IMR-90 (cell line): Measurements from ENCODE around the gene CLASRP. TPM values are rescaled to one million over a fixed set of nuclear protein-coding genes. Genes with fewer than 3 reads are reported as not detected.
A peak's percentile ranks its signal among the peaks of the same experiment; 100 is the strongest.

Experiments used
- ATAC-seq: fragments of 200-7000 bp; cut with Tn5 transposase; 2 replicates; pipeline ENCODE4 v1.9.1; 2020; ENCODE audit warnings: low read depth, mild to moderate bottlenecking, moderate library complexity
- BruUV-seq: library from RNA; stranded (reverse); fragments of 400-500 nt; replicated peaks from 2 replicates; lab custom pipeline; 2021; lab: Mats Ljungman, UMichigan
- CTCF ChIA-PET: fragments of 300-600 bp; formaldehyde crosslinking; extraction: SDS; loops from one replicate; lab custom pipeline; 2021; ENCODE audit warnings: antibody characterized with exemption; lab: Yijun Ruan, JAX
- POLR2A ChIA-PET: fragments of 300-600 bp; sonication (Branson Sonifier 250); formaldehyde crosslinking; loops from one replicate; lab custom pipeline; 2022; ENCODE audit warnings: antibody characterized with exemption; ENCODE audit not compliant: unreplicated experiment; lab: Charles Lee
- DNase-seq: peaks from one replicate; pipeline ENCODE4 v3.0.0; 2013
- H2AFZ ChIP-seq: replicated peaks from 2 replicates; pipeline ENCODE3; 2013; ENCODE audit warnings: low read length, mild to moderate bottlenecking; ENCODE audit not compliant: poor library complexity
- H2AK5ac ChIP-seq: 2 replicates; pipeline ENCODE4 v1.6.1; 2013; ENCODE audit warnings: low read depth, low read length, inconsistent platforms
- H2AK9ac ChIP-seq: replicated peaks from 2 replicates; pipeline ENCODE3; 2013; ENCODE audit warnings: mild to moderate bottlenecking, low read depth, low read length, moderate library complexity; ENCODE audit not compliant: poor library complexity
- H2BK120ac ChIP-seq: 2 replicates; pipeline ENCODE4 v1.6.1; 2013; ENCODE audit warnings: low read depth, low read length, inconsistent platforms
- H2BK15ac ChIP-seq: 3 replicates; pipeline ENCODE4 v1.6.1; 2013; ENCODE audit warnings: low read depth, low read length, inconsistent platforms
- H2BK20ac ChIP-seq: 2 replicates; pipeline ENCODE4 v1.6.1; 2013; ENCODE audit warnings: low read depth, mild to moderate bottlenecking, inconsistent platforms, low read length, moderate library complexity
- H2BK5ac ChIP-seq: 2 replicates; pipeline ENCODE4 v1.6.1; 2013; ENCODE audit warnings: mild to moderate bottlenecking, low read depth, low read length, inconsistent platforms; ENCODE audit not compliant: poor library complexity, severe bottlenecking
- H3K14ac ChIP-seq: replicated peaks from 2 replicates; pipeline ENCODE4 v1.6.1; 2013; ENCODE audit warnings: low read depth, low read length, inconsistent platforms
- H3K18ac ChIP-seq: 2 replicates; pipeline ENCODE4 v1.6.1; 2013; ENCODE audit warnings: low read depth, low read length, control low read depth
- H3K23ac ChIP-seq: 2 replicates; pipeline ENCODE4 v1.6.1; 2013; ENCODE audit warnings: low read depth, low read length, inconsistent platforms
- H3K27ac ChIP-seq: 2 replicates; pipeline ENCODE4 v1.5.1; 2013; ENCODE audit warnings: mild to moderate bottlenecking, control low read depth, low read length; ENCODE audit not compliant: insufficient read depth
- H3K27me3 ChIP-seq: 2 replicates; pipeline ENCODE4 v1.6.1; 2013; ENCODE audit warnings: low read length; ENCODE audit not compliant: control insufficient read depth, insufficient read depth
- H3K36me3 ChIP-seq: 2 replicates; pipeline ENCODE4 v1.6.1; 2013; ENCODE audit warnings: low read length, mixed read lengths; ENCODE audit not compliant: control insufficient read depth, insufficient read depth
- H3K4ac ChIP-seq: 2 replicates; pipeline ENCODE4 v1.6.1; 2013; ENCODE audit warnings: low read depth, low read length, inconsistent platforms
- H3K4me1 ChIP-seq: 2 replicates; pipeline ENCODE4 v1.6.1; 2013; ENCODE audit warnings: low read length, mixed read lengths; ENCODE audit not compliant: control insufficient read depth, insufficient read depth
- H3K4me2 ChIP-seq: 2 replicates; pipeline ENCODE4 v1.6.1; 2013; ENCODE audit warnings: low read depth, mild to moderate bottlenecking, control low read depth, low read length, moderate library complexity
- H3K4me3 ChIP-seq: 2 replicates; pipeline ENCODE4 v1.5.1; 2013; ENCODE audit warnings: low read depth, mild to moderate bottlenecking, control low read depth, low read length, moderate library complexity; ENCODE audit not compliant: insufficient read depth
- H3K56ac ChIP-seq: 2 replicates; pipeline ENCODE4 v1.6.1; 2013; ENCODE audit warnings: low read length, inconsistent platforms; ENCODE audit not compliant: insufficient read depth; ENCODE audit errors: extremely low read depth
- H3K79me1 ChIP-seq, 2 experiments: 2 replicates each; pipeline ENCODE4 v1.6.1; 2013; ENCODE audit warnings: low read length in 2 of 2, inconsistent platforms in 1 of 2, low read depth in 1 of 2
- H3K9ac ChIP-seq: 2 replicates; pipeline ENCODE4 v1.6.1; 2013; ENCODE audit warnings: low read depth, low read length, control low read depth
- H3K9me1 ChIP-seq: 2 replicates; pipeline ENCODE4 v1.6.1; 2013; ENCODE audit warnings: low read length, inconsistent platforms; ENCODE audit not compliant: insufficient read depth
- H3K9me3 ChIP-seq: 2 replicates; pipeline ENCODE4 v1.6.1; 2013; ENCODE audit warnings: low read length; ENCODE audit not compliant: control insufficient read depth, insufficient read depth
- H4K20me1 ChIP-seq: 2 replicates; pipeline ENCODE4 v1.6.1; 2013; ENCODE audit warnings: low read length, inconsistent platforms; ENCODE audit not compliant: insufficient read depth
- H4K5ac ChIP-seq: 2 replicates; pipeline ENCODE4 v1.6.1; 2013; ENCODE audit warnings: mild to moderate bottlenecking, low read depth, low read length, control low read depth
- H4K8ac ChIP-seq, 2 experiments: 2 replicates each; pipeline ENCODE4 v1.6.1; 2013; ENCODE audit warnings: low read depth in 2 of 2, low read length in 2 of 2, control low read depth in 1 of 2, inconsistent platforms in 1 of 2
- H4K91ac ChIP-seq: 2 replicates; pipeline ENCODE4 v1.6.1; 2013; ENCODE audit warnings: low read depth, low read length, inconsistent platforms; ENCODE audit not compliant: insufficient read depth
- RFX5 ChIP-seq: IDR thresholded peaks from 2 replicates; pipeline ENCODE4 v1.8.0; 2012; ENCODE audit warnings: low read depth, mild to moderate bottlenecking, low read length, moderate library complexity
- WGBS, 2 experiments: methylation state at CpG; one replicate each; pipeline versions ENCODE4 v1.1.5 to v1.1.7; 2013; ENCODE audit warnings: missing lambda C conversion rate in 2 of 2; ENCODE audit not compliant: insufficient read length in 1 of 2; ENCODE audit errors: extremely low coverage in 2 of 2; 5-methylcytosine and 5-hydroxymethylcytosine counted together
- dilution Hi-C: fragments of 300-500 bp; cut with HindIII; formaldehyde crosslinking; loops from one replicate; pipeline ENCODE4 v1.14.3; 2018; ENCODE audit warnings: low sequenced_read_pairs; ENCODE audit not compliant: unreplicated experiment
- in situ Hi-C: fragments of 300-500 bp; cut with MboI; formaldehyde crosslinking; loops from 3 replicates; pipeline ENCODE4 v1.14.3; 2019; ENCODE audit warnings: low sequenced_read_pairs, inconsistent platforms, mixed read lengths
- intact Hi-C: fragments of 100-400 bp; cut with micrococcal nuclease; formaldehyde crosslinking; loops from 2 replicates; pipeline ENCODE4 v1.10.0; 2022
- polyA plus RNA-seq, 3 experiments: library from polyadenylated mRNA; depleted of rRNA; stranded (reverse); fragments of >200 nt; gene quantifications; 2 replicates each; pipeline ENCODE4 v1.2.3, GENCODE V29; 2012; ENCODE audit warnings: low replicate concordance in 1 of 3
- total RNA-seq: library from RNA; depleted of rRNA; stranded (reverse); fragments of >200 nt; gene quantifications from 2 replicates; pipeline ENCODE4 v1.2.3, GENCODE V29; 2012
- TF ChIP-seq, protein P1 (sequence below): conservative IDR thresholded peaks from 2 replicates; pipeline ENCODE4 v1.5.1; 2012; ENCODE audit warnings: mild to moderate bottlenecking, low read depth, low read length, improper control_type of control experiment

Gene CLASRP
- total and polyA plus RNA-seq, 2 of the 4 experiments (the other 2 are of a cell fraction) = 19.9 to 31.7 TPM

DNA sequence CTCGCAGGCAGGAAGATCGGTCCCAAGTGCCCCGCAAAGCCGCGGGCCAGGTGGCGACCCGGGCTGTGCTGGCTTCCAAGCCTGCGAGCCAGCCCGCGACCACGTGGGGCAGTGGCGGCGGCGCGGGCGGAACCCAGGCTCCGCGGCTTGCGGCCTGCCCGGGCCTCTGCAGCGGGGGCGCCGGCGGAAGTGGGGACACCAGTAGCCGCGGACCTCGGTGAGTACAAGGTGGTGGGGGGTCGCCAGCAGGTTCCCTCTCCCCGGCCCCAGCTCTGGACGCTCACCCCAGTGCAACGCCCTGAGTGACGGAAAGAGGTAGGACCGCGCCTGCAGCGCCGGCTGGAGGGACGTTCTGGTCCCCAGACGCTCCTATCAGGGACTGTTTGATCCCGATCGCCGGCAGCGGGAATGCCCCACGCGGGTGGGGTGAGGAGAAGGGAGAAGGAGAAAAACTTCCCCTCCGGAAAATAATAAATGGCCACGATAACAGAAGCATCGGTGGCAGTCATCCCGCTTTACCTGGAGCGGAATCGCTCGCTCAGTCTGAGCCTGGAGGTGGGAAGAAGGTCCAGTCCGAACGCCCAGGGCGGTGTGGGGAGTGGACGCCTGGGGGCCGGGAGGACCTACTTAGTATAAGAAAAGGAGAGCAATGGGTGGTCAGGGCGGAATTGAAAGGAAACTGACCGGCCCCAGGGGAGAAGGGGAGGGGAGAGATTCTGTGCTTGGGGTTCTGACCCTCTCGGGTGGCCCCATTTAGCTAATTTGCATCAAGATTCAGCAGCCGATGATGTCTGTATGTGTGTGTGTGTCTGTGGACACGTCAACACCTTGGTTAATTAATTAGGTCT lies 40.4 kb downstream of the CLASRP start, which contains the start of gene GEMIN7 (continued):
- TF ChIP-seq, protein P1, sequence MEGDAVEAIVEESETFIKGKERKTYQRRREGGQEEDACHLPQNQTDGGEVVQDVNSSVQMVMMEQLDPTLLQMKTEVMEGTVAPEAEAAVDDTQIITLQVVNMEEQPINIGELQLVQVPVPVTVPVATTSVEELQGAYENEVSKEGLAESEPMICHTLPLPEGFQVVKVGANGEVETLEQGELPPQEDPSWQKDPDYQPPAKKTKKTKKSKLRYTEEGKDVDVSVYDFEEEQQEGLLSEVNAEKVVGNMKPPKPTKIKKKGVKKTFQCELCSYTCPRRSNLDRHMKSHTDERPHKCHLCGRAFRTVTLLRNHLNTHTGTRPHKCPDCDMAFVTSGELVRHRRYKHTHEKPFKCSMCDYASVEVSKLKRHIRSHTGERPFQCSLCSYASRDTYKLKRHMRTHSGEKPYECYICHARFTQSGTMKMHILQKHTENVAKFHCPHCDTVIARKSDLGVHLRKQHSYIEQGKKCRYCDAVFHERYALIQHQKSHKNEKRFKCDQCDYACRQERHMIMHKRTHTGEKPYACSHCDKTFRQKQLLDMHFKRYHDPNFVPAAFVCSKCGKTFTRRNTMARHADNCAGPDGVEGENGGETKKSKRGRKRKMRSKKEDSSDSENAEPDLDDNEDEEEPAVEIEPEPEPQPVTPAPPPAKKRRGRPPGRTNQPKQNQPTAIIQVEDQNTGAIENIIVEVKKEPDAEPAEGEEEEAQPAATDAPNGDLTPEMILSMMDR = peak; percentile 26; the same call in 1 of the 2 replicates

- no peak overlapping the region for H2BK120ac ChIP-seq
- H3K9ac ChIP-seq = peak overlapping the region; percentile 95
- H3K56ac ChIP-seq = peak overlapping the region; percentile 58; the same call in 1 of the 2 replicates
- no peaks in the 10 kb centered on the region for H3K9me3 ChIP-seq
- H4K91ac ChIP-seq = no peak overlapping the region
- peaks cover 15% of the 10 kb centered on the region for H3K9me1 ChIP-seq
- H2AFZ ChIP-seq = peak overlapping the region; percentile 100
- dilution Hi-C loops = no loop called here
- DNase-seq (no peak), ATAC-seq (no peak)
- peak overlapping the region; percentile 92; the same call in 1 of the 2 replicates for H3K23ac ChIP-seq
- H2BK20ac ChIP-seq = no peak overlapping the region
- in situ Hi-C loops = no loop called here
- intact Hi-C loops = no loop called here
- peaks cover 5% of the 10 kb centered on the region; the same call in 1 of the 2 replicates for H3K4me1 ChIP-seq
- H3K27me3 ChIP-seq = no peaks in the 10 kb centered on the region
- H4K5ac ChIP-seq = 0 out of 2 replicates have a peak overlapping the region, but pooled peaks have one; percentile 4
- BruUV-seq = no TSS peak
- H3K36me3 ChIP-seq = peaks cover 8% of the 10 kb centered on the region
- H3K27ac ChIP-seq = peak overlapping the region; percentile 93
- no peak overlapping the region for H2BK15ac ChIP-seq
- H3K4ac ChIP-seq = peak overlapping the region; percentile 96
- ChIA-PET CTCF (no interaction called here), POLR2A (no interaction called here)
- peaks cover 18 to 47% of the 10 kb centered on the region in 2 experiments for H3K79me1 ChIP-seq
- H2AK5ac ChIP-seq = peak overlapping the region; percentile 52; the same call in 1 of the 2 replicates
- H2AK9ac ChIP-seq = peak overlapping the region; percentile 94
- peak overlapping the region; percentile 92 for H3K4me2 ChIP-seq
- no peaks in the 10 kb centered on the region for H4K20me1 ChIP-seq
- peak overlapping the region; percentile 96 to 99; a peak in 3 of 4 replicates for H4K8ac ChIP-seq
- H3K18ac ChIP-seq = no peak overlapping the region
- no peak for TF ChIP-seq RFX5
- 0% methylated on average over 3 of the region's 6 CpGs; no CpG with 5 or more reads in 1 of the 2 experiments for WGBS, 2 experiments
- no peak overlapping the region for H2BK5ac ChIP-seq
- peak overlapping the region; percentile 99 for H3K4me3 ChIP-seq
- H3K14ac ChIP-seq = peak overlapping the region; percentile 98
Observed at GRCh38 chr19:45079911-45080370, 41.1 kb downstream of the CLASRP start.
